A673 (cell line): ENCODE measurements around the gene YIPF2. TPM values are rescaled to one million over a fixed set of nuclear protein-coding genes. Genes with fewer than 3 reads are reported as not detected.

Source experiments
- BruUV-seq: library from RNA; stranded (reverse); fragments of 400-500 nt; replicated peaks from 2 replicates; lab custom pipeline; 2021; lab: Mats Ljungman, UMichigan
- CTCF ChIA-PET: fragments of 300-600 bp; sonication (Branson Sonifier 250); formaldehyde crosslinking; loops from one replicate; lab custom pipeline; 2022; ENCODE audit warnings: antibody characterized with exemption; lab: Charles Lee
- POLR2A ChIA-PET: fragments of 300-600 bp; sonication (Branson Sonifier 250); formaldehyde crosslinking; loops from one replicate; lab custom pipeline; 2022; ENCODE audit warnings: antibody characterized with exemption; ENCODE audit not compliant: low non-redundant PET; lab: Charles Lee
- DNase-seq: peaks from one replicate; pipeline ENCODE4 v3.0.0-alpha.2; 2015; ENCODE audit warnings: low spot score
- H3K27ac ChIP-seq: fragments of 200-600 bp; sonication (generic); 2 replicates; pipeline ENCODE4 v1.5.1; 2016; ENCODE audit warnings: mixed run types, low read depth, mild to moderate bottlenecking, mixed read lengths, antibody characterized with exemption, low read length; ENCODE audit not compliant: poor library complexity, severe bottlenecking
- H3K27me3 ChIP-seq: fragments of 200-600 bp; sonication (generic); replicated peaks from 2 replicates; pipeline ENCODE4 v1.6.1; 2017; ENCODE audit warnings: mixed run types, low read depth, mild to moderate bottlenecking, mixed read lengths, antibody characterized with exemption, low read length; ENCODE audit not compliant: insufficient read depth, poor library complexity
- H3K36me3 ChIP-seq: fragments of 200-600 bp; sonication (generic); 2 replicates; pipeline ENCODE4 v1.6.1; 2016; ENCODE audit warnings: mixed run types, mild to moderate bottlenecking, mixed read lengths, antibody characterized with exemption, low read length; ENCODE audit not compliant: insufficient read depth, poor library complexity, severe bottlenecking
- H3K4me1 ChIP-seq: fragments of 200-600 bp; sonication (generic); 2 replicates; pipeline ENCODE4 v1.6.1; 2017; ENCODE audit warnings: mixed run types, mild to moderate bottlenecking, mixed read lengths, antibody characterized with exemption, low read length; ENCODE audit not compliant: insufficient read depth, poor library complexity, severe bottlenecking
- H3K4me3 ChIP-seq: fragments of 200-600 bp; sonication (generic); 2 replicates; pipeline ENCODE4 v1.5.1; 2016; ENCODE audit warnings: low read depth, mixed run types, mild to moderate bottlenecking, mixed read lengths, low read length; ENCODE audit not compliant: poor library complexity, severe bottlenecking
- H3K9me3 ChIP-seq: fragments of 200-600 bp; sonication (generic); 2 replicates; pipeline ENCODE4 v1.6.1; 2016; ENCODE audit warnings: mixed run types, low read depth, mild to moderate bottlenecking, mixed read lengths, antibody characterized with exemption, low read length; ENCODE audit not compliant: poor library complexity, severe bottlenecking
- EZH2 ChIP-seq: fragments of 200-600 bp; sonication (generic); IDR thresholded peaks from 2 replicates; pipeline ENCODE4 v1.6.1; 2017; ENCODE audit warnings: borderline replicate concordance, low read depth, mild to moderate bottlenecking, mixed read lengths, antibody characterized with exemption, low read length; ENCODE audit not compliant: poor library complexity, severe bottlenecking
- intact Hi-C: fragments of 100-400 bp; cut with micrococcal nuclease; formaldehyde crosslinking; loops from one replicate; pipeline ENCODE4 v1.10.0; 2022; ENCODE audit not compliant: unreplicated experiment
- total RNA-seq: library from RNA; stranded (reverse); gene quantifications from 2 replicates; pipeline ENCODE4 v1.2.3, GENCODE V29; 2021
- TF ChIP-seq, protein P1 (sequence below): fragments of 300-800, 200-600 bp; sonication (generic); conservative IDR thresholded peaks from 2 replicates; pipeline ENCODE4 v1.5.1; 2017; ENCODE audit warnings: low read depth, mild to moderate bottlenecking, antibody characterized with exemption, low read length, moderate library complexity, mixed read lengths

YIPF2 gene
- total RNA-seq, 1 experiment from 2014 or later: 24.5 TPM

DNA sequence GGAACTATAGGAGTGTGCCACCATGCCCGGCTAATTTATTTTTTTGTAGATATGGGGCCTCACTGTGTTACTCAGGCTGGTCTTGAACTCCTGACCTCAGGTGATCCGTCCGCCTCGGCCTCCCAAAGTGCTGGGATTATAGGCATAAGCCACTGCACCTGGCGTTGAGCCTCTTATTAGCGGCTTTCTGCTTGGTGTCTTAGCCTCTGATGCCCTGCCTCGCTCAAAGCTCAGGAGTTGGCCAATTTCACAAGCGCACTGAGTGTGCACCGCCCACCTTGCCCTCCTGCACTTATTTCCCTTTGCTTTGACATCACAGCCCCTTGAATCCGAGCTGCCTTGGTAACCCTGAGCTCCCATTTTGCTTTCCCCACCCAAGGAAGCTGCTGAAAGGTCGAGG is 10.1 kb downstream of the YIPF2 start:
- Histone ChIP-seq H3K9me3 (no peaks in the 10 kb centered on the region), H3K4me3 (no peak overlapping the region), H3K27me3 (no peaks in the 10 kb centered on the region), H3K4me1 (no peaks in the 10 kb centered on the region), H3K36me3 (peaks cover 37% of the 10 kb centered on the region), H3K27ac (no peak overlapping the region)
- no TSS peak for BruUV-seq
- no peak for TF ChIP-seq EZH2
- TF ChIP-seq, protein P1, sequence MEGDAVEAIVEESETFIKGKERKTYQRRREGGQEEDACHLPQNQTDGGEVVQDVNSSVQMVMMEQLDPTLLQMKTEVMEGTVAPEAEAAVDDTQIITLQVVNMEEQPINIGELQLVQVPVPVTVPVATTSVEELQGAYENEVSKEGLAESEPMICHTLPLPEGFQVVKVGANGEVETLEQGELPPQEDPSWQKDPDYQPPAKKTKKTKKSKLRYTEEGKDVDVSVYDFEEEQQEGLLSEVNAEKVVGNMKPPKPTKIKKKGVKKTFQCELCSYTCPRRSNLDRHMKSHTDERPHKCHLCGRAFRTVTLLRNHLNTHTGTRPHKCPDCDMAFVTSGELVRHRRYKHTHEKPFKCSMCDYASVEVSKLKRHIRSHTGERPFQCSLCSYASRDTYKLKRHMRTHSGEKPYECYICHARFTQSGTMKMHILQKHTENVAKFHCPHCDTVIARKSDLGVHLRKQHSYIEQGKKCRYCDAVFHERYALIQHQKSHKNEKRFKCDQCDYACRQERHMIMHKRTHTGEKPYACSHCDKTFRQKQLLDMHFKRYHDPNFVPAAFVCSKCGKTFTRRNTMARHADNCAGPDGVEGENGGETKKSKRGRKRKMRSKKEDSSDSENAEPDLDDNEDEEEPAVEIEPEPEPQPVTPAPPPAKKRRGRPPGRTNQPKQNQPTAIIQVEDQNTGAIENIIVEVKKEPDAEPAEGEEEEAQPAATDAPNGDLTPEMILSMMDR: no peak
- ChIA-PET CTCF (no interaction called here), POLR2A (interaction anchor here (0.6 kb wide), 1 partner anchor 517 kb away, joined by 3 read pairs; the partner anchor contains the start of gene PRKCSH)
- DNase-seq: no peak
- intact Hi-C loops: no loop called here

DNA sequence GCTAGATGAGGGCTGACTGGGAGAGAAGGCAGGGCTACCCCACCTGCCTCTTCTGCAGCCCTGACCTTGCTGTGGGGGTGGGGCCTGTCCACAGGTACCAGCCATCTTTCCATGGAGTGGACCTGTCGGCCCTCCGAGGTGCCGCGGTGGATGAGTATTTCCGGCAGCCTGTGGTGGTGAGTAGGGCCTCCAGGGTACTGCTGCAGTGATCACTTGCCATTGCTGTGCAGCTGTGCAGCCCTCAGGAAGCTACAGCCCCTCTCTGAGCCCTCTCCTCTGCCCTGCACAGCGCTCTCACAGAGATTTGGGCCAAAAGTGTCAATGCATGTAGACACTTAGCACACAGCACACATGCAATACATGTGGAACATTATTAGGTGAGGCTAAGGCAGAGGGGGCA is 11.8 kb downstream of the YIPF2 start:
- Histone ChIP-seq H3K27me3 (no peaks in the 10 kb centered on the region), H3K4me3 (no peak overlapping the region), H3K36me3 (peaks cover 41% of the 10 kb centered on the region), H3K27ac (no peak overlapping the region), H3K4me1 (no peaks in the 10 kb centered on the region), H3K9me3 (no peaks in the 10 kb centered on the region)
- DNase-seq: no peak
- BruUV-seq: no TSS peak
- POLR2A ChIA-PET: no interaction called here
- no peak for TF ChIP-seq EZH2
- TF ChIP-seq, protein P1: no peak
- intact Hi-C loops: no loop called here
- CTCF ChIA-PET: no interaction called here

DNA sequence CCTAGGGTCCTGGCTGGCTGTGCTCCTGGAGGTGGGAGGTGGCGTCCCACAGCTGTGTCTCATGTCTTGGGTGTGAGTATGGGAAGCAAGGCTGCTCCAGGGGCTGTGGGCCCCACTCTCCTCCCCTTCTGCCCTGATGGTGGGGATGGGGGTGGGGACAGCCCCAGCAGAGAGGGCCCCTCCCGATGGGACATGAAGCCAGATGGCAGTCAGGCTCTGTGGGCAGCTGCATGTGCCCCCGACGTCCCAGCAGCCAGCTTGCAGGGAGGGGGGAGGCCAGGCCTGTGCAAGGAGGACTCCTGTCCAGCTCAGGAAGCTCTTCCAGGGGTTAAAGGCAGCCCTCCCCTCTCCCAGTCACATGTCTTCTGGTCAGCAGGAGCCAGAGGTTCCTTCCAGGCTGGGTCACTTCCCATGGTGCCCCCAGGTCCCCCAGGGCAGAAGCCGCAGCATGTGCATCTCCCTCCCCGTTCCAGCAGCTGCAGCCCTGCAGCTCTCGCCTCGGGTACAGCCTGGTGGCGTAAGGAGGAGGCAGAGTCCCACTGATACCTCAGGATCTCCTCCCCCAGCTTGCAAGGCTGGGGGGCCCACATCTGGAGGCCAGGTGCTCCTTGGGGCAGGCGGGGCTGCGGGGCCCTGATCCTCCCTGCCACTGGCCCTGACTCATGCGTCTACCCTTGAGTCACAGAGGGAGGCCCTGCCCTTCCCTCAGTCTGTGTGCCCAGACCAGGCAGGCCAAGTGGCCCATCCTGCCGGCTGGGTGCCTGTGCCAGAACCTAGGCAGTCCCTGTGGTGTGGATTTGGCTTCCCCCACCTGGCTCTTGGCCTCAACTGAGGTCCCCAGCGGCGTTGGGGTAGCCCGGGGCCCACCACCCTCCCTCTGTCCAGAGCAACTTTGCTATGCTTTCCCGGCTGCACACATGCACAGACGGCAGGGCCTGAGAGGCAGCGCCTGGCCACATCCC is 13.0 kb downstream of the YIPF2 start:
- H3K27ac ChIP-seq: no peak overlapping the region
- DNase-seq: no peak
- CTCF ChIA-PET: no interaction called here

More for the DNA sequence above, 13.0 kb downstream of the YIPF2 start:
- H3K27me3 ChIP-seq: no peaks in the 10 kb centered on the region
- H3K4me3 ChIP-seq: no peak overlapping the region
- POLR2A ChIA-PET: no interaction called here
- TF ChIP-seq EZH2: no peak
- TF ChIP-seq, protein P1: no peak
- no TSS peak for BruUV-seq
- H3K4me1 ChIP-seq: no peaks in the 10 kb centered on the region
- H3K9me3 ChIP-seq: no peaks in the 10 kb centered on the region
- intact Hi-C loops: no loop called here
- H3K36me3 ChIP-seq: peaks cover 32% of the 10 kb centered on the region
